Liver (tissue), 9 donors: ENCODE measurements around the gene GRAMD2A. TPM values are rescaled to one million over a fixed set of nuclear protein-coding genes. Genes with fewer than 3 reads are reported as not detected.

Experiments
- DNase-seq: peaks from one replicate; pipeline ENCODE4 v3.0.0-alpha.2; 2017; ENCODE audit warnings: low spot score
- H3K27ac ChIP-seq, 2 donors: one replicate each; pipeline ENCODE4 v1.7.0; 2013; ENCODE audit warnings: inconsistent platforms in 2 of 2, low read length in 2 of 2, control low read depth in 1 of 2, low read depth in 1 of 2, mild to moderate bottlenecking in 1 of 2
- H3K27me3 ChIP-seq, 4 donors: one replicate each; pipeline versions ENCODE4 v1.6.1 to v1.7.0; 2013; ENCODE audit warnings: low read length in 3 of 4, inconsistent platforms in 1 of 4, mild to moderate bottlenecking in 1 of 4, moderate library complexity in 1 of 4; ENCODE audit not compliant: control insufficient read depth in 4 of 4, insufficient read depth in 4 of 4
- H3K36me3 ChIP-seq, 4 donors: one replicate each; pipeline versions ENCODE4 v1.6.1 to v1.7.0; 2013; ENCODE audit warnings: low read length in 3 of 4, mild to moderate bottlenecking in 3 of 4, low read depth in 1 of 4, moderate library complexity in 1 of 4; ENCODE audit not compliant: control insufficient read depth in 4 of 4, insufficient read depth in 3 of 4
- H3K4me1 ChIP-seq, 4 donors: one replicate each; pipeline versions ENCODE4 v1.6.1 to v1.7.0; 2013; ENCODE audit warnings: low read length in 3 of 4, mild to moderate bottlenecking in 3 of 4, moderate library complexity in 1 of 4; ENCODE audit not compliant: control insufficient read depth in 4 of 4, insufficient read depth in 4 of 4
- H3K4me3 ChIP-seq, 3 donors: one replicate each; pipeline versions ENCODE4 v1.6.1 to v1.7.0; 2013; ENCODE audit warnings: low read length in 3 of 3, control low read depth in 1 of 3, low read depth in 1 of 3, mild to moderate bottlenecking in 1 of 3
- H3K9ac ChIP-seq, 2 donors: one replicate each; pipeline ENCODE4 v1.7.0; 2013; ENCODE audit warnings: low read length in 2 of 2, mild to moderate bottlenecking in 2 of 2, moderate library complexity in 2 of 2, control low read depth in 1 of 2, low read depth in 1 of 2
- H3K9me3 ChIP-seq, 4 donors: one replicate each; pipeline versions ENCODE4 v1.6.1 to v1.7.0; 2013; ENCODE audit warnings: low read length in 3 of 4; ENCODE audit not compliant: control insufficient read depth in 4 of 4
- EGR1 ChIP-seq, 2 donors: IDR thresholded peaks; 2 replicates each; pipeline ENCODE4 v1.6.1; 2016 to 2018; ENCODE audit warnings: antibody characterized with exemption in 2 of 2, low read depth in 2 of 2
- FOXA1 ChIP-seq: IDR thresholded peaks from 2 replicates; pipeline ENCODE4 v1.6.1; 2016; ENCODE audit warnings: antibody characterized with exemption
- GABPA ChIP-seq, 2 donors: IDR thresholded peaks in 1 of 2; conservative IDR thresholded peaks in 1 of 2; 2 replicates each; pipeline ENCODE4 v1.6.1; 2016; ENCODE audit warnings: antibody characterized with exemption in 2 of 2, mild to moderate bottlenecking in 1 of 2, moderate library complexity in 1 of 2
- HNF4A ChIP-seq, 2 donors: conservative IDR thresholded peaks; 2 replicates each; pipeline ENCODE4 v1.6.1; 2016; ENCODE audit warnings: antibody characterized with exemption in 2 of 2, mild to moderate bottlenecking in 2 of 2
- HNF4G ChIP-seq: IDR thresholded peaks from 2 replicates; pipeline ENCODE4 v1.6.1; 2016; ENCODE audit warnings: antibody characterized with exemption
- JUND ChIP-seq, 2 donors: IDR thresholded peaks; 2 replicates each; pipeline ENCODE4 v1.6.1; 2016; ENCODE audit warnings: antibody characterized with exemption in 2 of 2
- NR2F2 ChIP-seq: IDR thresholded peaks from 2 replicates; pipeline ENCODE4 v1.6.1; 2016; ENCODE audit warnings: antibody characterized with exemption
- RAD21 ChIP-seq, 2 donors: IDR thresholded peaks; 2 replicates each; pipeline ENCODE4 v1.6.1; 2016; ENCODE audit warnings: antibody characterized with exemption in 2 of 2, mild to moderate bottlenecking in 2 of 2
- RXRA ChIP-seq, 2 donors: IDR thresholded peaks; 2 replicates each; pipeline ENCODE4 v1.6.1; 2017 to 2018; ENCODE audit warnings: antibody characterized with exemption in 2 of 2, mild to moderate bottlenecking in 1 of 2
- SP1 ChIP-seq: IDR thresholded peaks from 2 replicates; pipeline ENCODE4 v1.6.1; 2018; ENCODE audit warnings: antibody characterized with exemption, mild to moderate bottlenecking
- TAF1 ChIP-seq: conservative IDR thresholded peaks from 2 replicates; pipeline ENCODE4 v1.6.1; 2016; ENCODE audit warnings: antibody characterized with exemption, mild to moderate bottlenecking
- YY1 ChIP-seq: IDR thresholded peaks from 2 replicates; pipeline ENCODE4 v1.6.1; 2016; ENCODE audit warnings: antibody characterized with exemption, mild to moderate bottlenecking
- WGBS: extraction: QIAGEN DNeasy Blood & Tissue Kit; methylation state at CpG from one replicate; pipeline ENCODE4 v1.1.7; 2013; 5-methylcytosine and 5-hydroxymethylcytosine counted together
- polyA plus RNA-seq, 2 donors: library from polyadenylated mRNA; stranded (reverse) in 1 of 2; unstranded in 1 of 2; fragments of 200-250 nt in 1 of 2; fragments of >200 nt in 1 of 2; fragmentation: Nextera tagmentation in 1 of 2; extraction: Ambion mirVana in 1 of 2; gene quantifications; one replicate each; pipeline versions ENCODE4 v1.2.1 to v1.2.3, GENCODE V29; 2013 to 2015
- total RNA-seq, 2 donors: library from RNA; depleted of rRNA; stranded (reverse); fragments of >200 nt; gene quantifications; one replicate each; pipeline ENCODE4 v1.2.3, GENCODE V29; 2014
- TF ChIP-seq, protein P1 (sequence below): IDR thresholded peaks from 2 replicates; pipeline ENCODE4 v1.6.1; 2016; ENCODE audit warnings: antibody characterized with exemption
- TF ChIP-seq, protein P2 (sequence below): fragments of 150-350 bp; IDR thresholded peaks from 2 replicates; pipeline ENCODE4 v1.5.1; 2017; ENCODE audit warnings: improper control_type of control experiment, low read depth, low read length; ENCODE audit not compliant: missing input control
- TF ChIP-seq, protein P3 (sequence below): IDR thresholded peaks from 2 replicates; pipeline ENCODE4 v1.6.1; 2016; ENCODE audit warnings: antibody characterized with exemption
- TF ChIP-seq, protein P4 (sequence below): IDR thresholded peaks from 2 replicates; pipeline ENCODE4 v1.6.1; 2016; ENCODE audit warnings: antibody characterized with exemption
- TF ChIP-seq, protein P5 (sequence below): IDR thresholded peaks from 2 replicates; pipeline ENCODE4 v1.6.1; 2016; ENCODE audit warnings: antibody characterized with exemption, mild to moderate bottlenecking
- donor health status: healthy.
- donor health status: healthy.
- donor health status: healthy.
- donor health status: healthy.
- donor health status: healthy.

Gene GRAMD2A
- total and polyA plus RNA-seq, 4 donors, result not detected

DNA sequence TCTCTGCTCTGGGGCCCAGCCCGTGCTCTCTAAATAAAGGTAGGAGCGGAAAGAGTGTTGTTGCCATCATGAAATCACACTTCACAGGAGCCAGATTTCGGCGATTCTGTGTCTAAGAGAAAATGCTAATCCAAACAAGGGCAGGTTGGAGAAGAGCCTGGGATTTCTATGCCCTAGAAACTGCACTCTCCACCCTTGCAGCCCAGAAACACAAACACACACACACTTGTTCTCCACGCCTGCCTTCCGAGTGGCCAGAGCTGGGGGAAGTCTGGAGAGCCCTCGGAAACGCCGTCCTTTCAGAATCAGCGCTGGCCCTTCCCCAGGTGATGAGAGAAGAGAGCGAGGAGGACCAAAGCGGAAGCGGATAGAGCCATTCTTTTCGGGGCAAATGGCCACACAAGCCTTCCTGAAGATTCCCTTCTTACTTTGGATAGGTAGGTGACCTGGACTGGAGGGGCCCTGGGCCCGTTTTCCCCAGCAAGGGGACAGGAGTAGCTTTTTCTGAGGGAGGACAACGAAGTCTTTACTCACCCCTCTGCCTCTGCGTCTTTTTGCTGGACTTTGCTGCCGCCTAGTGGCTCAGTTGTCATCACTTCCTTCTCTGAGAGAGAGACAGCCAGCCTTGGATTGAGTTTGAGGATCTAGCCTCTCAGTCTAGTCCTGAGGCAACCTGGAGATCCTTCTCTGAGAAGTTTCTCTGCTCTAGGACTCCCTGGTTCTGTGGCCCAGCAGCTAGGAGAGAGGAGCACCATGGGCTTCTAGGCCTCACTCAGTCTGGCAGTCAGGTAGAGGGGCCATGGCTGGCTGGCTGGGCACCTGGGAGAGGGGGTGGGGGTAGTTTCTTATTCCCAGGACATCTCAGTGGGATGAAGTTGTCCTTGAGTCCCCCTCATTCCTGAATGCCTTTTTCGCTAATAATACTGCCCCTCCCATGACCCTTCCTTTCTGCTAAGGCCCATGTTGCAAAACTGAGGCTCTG, 41.7 kb downstream of the GRAMD2A start:
- TF ChIP-seq EGR1 (IDR thresholded peaks at IDR 0.05; ENCODE audit: low read depth in 2 of 2), result no peak
- TF ChIP-seq, protein P1, sequence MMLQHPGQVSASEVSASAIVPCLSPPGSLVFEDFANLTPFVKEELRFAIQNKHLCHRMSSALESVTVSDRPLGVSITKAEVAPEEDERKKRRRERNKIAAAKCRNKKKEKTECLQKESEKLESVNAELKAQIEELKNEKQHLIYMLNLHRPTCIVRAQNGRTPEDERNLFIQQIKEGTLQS, result no peak
- TF ChIP-seq HNF4G, result no peak
- TF ChIP-seq RAD21 (IDR thresholded peaks at IDR 0.05), result peak; percentile 96 to 97
- TF ChIP-seq JUND (IDR thresholded peaks at IDR 0.05), result no peak
- TF ChIP-seq, protein P2, sequence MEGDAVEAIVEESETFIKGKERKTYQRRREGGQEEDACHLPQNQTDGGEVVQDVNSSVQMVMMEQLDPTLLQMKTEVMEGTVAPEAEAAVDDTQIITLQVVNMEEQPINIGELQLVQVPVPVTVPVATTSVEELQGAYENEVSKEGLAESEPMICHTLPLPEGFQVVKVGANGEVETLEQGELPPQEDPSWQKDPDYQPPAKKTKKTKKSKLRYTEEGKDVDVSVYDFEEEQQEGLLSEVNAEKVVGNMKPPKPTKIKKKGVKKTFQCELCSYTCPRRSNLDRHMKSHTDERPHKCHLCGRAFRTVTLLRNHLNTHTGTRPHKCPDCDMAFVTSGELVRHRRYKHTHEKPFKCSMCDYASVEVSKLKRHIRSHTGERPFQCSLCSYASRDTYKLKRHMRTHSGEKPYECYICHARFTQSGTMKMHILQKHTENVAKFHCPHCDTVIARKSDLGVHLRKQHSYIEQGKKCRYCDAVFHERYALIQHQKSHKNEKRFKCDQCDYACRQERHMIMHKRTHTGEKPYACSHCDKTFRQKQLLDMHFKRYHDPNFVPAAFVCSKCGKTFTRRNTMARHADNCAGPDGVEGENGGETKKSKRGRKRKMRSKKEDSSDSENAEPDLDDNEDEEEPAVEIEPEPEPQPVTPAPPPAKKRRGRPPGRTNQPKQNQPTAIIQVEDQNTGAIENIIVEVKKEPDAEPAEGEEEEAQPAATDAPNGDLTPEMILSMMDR, result peak; percentile 83
- no peak for TF ChIP-seq RXRA (IDR thresholded peaks at IDR 0.05)
- no peak for TF ChIP-seq NR2F2
- TF ChIP-seq SP1, result no peak
- TF ChIP-seq FOXA1, result no peak
- TF ChIP-seq, protein P3, sequence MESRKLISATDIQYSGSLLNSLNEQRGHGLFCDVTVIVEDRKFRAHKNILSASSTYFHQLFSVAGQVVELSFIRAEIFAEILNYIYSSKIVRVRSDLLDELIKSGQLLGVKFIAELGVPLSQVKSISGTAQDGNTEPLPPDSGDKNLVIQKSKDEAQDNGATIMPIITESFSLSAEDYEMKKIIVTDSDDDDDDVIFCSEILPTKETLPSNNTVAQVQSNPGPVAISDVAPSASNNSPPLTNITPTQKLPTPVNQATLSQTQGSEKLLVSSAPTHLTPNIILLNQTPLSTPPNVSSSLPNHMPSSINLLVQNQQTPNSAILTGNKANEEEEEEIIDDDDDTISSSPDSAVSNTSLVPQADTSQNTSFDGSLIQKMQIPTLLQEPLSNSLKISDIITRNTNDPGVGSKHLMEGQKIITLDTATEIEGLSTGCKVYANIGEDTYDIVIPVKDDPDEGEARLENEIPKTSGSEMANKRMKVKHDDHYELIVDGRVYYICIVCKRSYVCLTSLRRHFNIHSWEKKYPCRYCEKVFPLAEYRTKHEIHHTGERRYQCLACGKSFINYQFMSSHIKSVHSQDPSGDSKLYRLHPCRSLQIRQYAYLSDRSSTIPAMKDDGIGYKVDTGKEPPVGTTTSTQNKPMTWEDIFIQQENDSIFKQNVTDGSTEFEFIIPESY, result no peak
- no peak for TF ChIP-seq TAF1
- H3K27me3 ChIP-seq, result no peaks in the 10 kb centered on the region
- H3K4me1 ChIP-seq, result peaks cover 0 to 16% (median 13%) of the 10 kb centered on the region in 4 donors
- no peaks in the 10 kb centered on the region for H3K36me3 ChIP-seq
- peak; percentile 81 for DNase-seq
- H3K9me3 ChIP-seq, result no peaks in the 10 kb centered on the region
- peak overlapping the region; percentile 43 to 87 (median 50) for H3K4me3 ChIP-seq
- peak overlapping the region; percentile 28 to 51 for H3K9ac ChIP-seq
- WGBS, result 6% methylated on average over 19 of the region's 19 CpGs
- H3K27ac ChIP-seq, result peak overlapping the region in 1 of 2 donors; percentile 64

DNA sequence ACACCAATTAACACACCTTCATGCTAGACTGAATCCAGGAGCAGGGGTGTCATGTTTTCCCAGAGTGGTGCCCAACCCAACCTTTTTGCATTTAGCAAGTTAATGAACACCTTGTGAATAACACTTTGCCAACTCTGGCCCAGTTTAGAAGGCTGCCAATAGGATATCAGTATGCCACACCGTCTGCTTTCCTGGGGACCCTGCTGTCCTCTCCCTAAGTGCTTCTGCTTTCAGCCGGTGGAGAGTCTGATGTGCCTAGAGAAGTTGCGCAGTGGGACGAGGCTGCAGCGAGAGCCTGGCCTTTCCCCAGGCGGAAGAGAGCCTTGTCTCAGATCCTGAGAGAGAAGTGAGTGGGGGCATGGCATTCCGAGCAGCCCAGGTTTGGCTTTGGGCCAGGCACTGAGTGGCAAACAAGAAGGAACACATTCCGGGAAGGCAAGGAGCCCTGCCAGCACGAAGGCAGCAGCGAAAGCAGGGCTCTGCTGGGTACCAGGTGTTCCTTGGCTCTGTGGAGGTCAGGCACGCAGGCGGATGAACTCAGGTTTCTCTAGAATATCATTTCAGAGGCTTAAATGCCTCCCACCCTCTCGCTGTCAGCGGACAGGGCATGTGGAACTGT, 42.5 kb downstream of the GRAMD2A start:
- Histone ChIP-seq H3K9me3 (no peaks in the 10 kb centered on the region), H3K4me3 (peak overlapping the region; percentile 43 to 87 (median 50)), H3K4me1 (peaks cover 0 to 16% (median 13%) of the 10 kb centered on the region in 4 donors), H3K27ac (peak overlapping the region; percentile 39 to 64), H3K9ac (peak overlapping the region in 1 of 2 donors; percentile 32), H3K27me3 (no peaks in the 10 kb centered on the region), H3K36me3 (no peaks in the 10 kb centered on the region)
- no peak for DNase-seq
- 20% methylated on average over 14 of the region's 14 CpGs for WGBS
- TF ChIP-seq EGR1 (IDR thresholded peaks at IDR 0.05; ENCODE audit: low read depth in 2 of 2) (no peak), HNF4G (no peak), JUND (IDR thresholded peaks at IDR 0.05) (no peak), HNF4A (conservative IDR thresholded peaks at IDR 0.05) (no peak), FOXA1 (no peak), GABPA (IDR thresholded peaks at IDR 0.05 in 1 of 2, conservative IDR thresholded peaks at IDR 0.05 in 1 of 2) (no peak), SP1 (no peak), RXRA (IDR thresholded peaks at IDR 0.05) (no peak), NR2F2 (no peak), YY1 (no peak)
- TF ChIP-seq, protein P1, result no peak
- TF ChIP-seq, protein P4, sequence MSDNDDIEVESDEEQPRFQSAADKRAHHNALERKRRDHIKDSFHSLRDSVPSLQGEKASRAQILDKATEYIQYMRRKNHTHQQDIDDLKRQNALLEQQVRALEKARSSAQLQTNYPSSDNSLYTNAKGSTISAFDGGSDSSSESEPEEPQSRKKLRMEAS, result no peak
- TF ChIP-seq, protein P5, sequence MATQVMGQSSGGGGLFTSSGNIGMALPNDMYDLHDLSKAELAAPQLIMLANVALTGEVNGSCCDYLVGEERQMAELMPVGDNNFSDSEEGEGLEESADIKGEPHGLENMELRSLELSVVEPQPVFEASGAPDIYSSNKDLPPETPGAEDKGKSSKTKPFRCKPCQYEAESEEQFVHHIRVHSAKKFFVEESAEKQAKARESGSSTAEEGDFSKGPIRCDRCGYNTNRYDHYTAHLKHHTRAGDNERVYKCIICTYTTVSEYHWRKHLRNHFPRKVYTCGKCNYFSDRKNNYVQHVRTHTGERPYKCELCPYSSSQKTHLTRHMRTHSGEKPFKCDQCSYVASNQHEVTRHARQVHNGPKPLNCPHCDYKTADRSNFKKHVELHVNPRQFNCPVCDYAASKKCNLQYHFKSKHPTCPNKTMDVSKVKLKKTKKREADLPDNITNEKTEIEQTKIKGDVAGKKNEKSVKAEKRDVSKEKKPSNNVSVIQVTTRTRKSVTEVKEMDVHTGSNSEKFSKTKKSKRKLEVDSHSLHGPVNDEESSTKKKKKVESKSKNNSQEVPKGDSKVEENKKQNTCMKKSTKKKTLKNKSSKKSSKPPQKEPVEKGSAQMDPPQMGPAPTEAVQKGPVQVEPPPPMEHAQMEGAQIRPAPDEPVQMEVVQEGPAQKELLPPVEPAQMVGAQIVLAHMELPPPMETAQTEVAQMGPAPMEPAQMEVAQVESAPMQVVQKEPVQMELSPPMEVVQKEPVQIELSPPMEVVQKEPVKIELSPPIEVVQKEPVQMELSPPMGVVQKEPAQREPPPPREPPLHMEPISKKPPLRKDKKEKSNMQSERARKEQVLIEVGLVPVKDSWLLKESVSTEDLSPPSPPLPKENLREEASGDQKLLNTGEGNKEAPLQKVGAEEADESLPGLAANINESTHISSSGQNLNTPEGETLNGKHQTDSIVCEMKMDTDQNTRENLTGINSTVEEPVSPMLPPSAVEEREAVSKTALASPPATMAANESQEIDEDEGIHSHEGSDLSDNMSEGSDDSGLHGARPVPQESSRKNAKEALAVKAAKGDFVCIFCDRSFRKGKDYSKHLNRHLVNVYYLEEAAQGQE, result no peak
